Suppressor macrophage (primary cell): ENCODE data around the gene NFATC2.
"Not testable (repeated sequence)": the region's sequence is repeated elsewhere in the genome, so short reads cannot be mapped to it uniquely, and the experiment has no call there.

Source experiments
- DNase-seq, 4 experiments: peaks; one replicate each; pipeline ENCODE4 v3.0.0-alpha.2; 2020 to 2022

Gene NFATC2

GRCh38 chr20:51350941-51351631 lies 191.4 kb downstream of the NFATC2 start:
- DNase-seq: peak in 2 of 4 experiments; percentile 15 to 22

- no peak for DNase-seq
Measured at GRCh38 chr20:51348876-51349275, 193.6 kb downstream of the NFATC2 start.

- no peak for DNase-seq
Measured at GRCh38 chr20:51347831-51348230, 194.7 kb downstream of the NFATC2 start.

- DNase-seq: no peak
Measured at GRCh38 chr20:51346686-51347485, 195.6 kb downstream of the NFATC2 start.

- peak; percentile 70 to 86 (median 78) for DNase-seq
Measured at GRCh38 chr20:51345601-51346101, 196.9 kb downstream of the NFATC2 start.

- DNase-seq: not testable (repeated sequence)
Measured at GRCh38 chr20:51343802-51344201, 198.7 kb downstream of the NFATC2 start.

- no peak for DNase-seq
Measured at GRCh38 chr20:51342510-51343236, 199.8 kb downstream of the NFATC2 start.

GRCh38 chr20:51341581-51341980 lies 200.9 kb downstream of the NFATC2 start:
- peak; percentile 22 to 58 (median 49) for DNase-seq

- DNase-seq: peak in 2 of 4 experiments; percentile 16 to 24
Measured at GRCh38 chr20:51340451-51340840, 202.1 kb downstream of the NFATC2 start.

- DNase-seq: no peak
Measured at GRCh38 chr20:51339721-51340450, 202.6 kb downstream of the NFATC2 start.

- DNase-seq: no peak
Measured at GRCh38 chr20:51338692-51339440, 203.7 kb downstream of the NFATC2 start.

- no peak for DNase-seq
Measured at GRCh38 chr20:51337126-51337805, 205.3 kb downstream of the NFATC2 start.
